B cell (primary cell): ENCODE measurements around the gene PLD5.

Experiments
- CTCF ChIP-seq: fragments of 200-600 bp; IDR thresholded peaks from one replicate; pipeline ENCODE4 v1.8.0; 2022; ENCODE audit warnings: antibody characterized with exemption, mild to moderate bottlenecking
- EZH2 ChIP-seq: IDR thresholded peaks from 2 replicates; pipeline ENCODE4 v1.6.1; 2012; ENCODE audit warnings: borderline replicate concordance, low read depth, mild to moderate bottlenecking, moderate library complexity, low read length; ENCODE audit not compliant: insufficient read depth, poor library complexity, severe bottlenecking

GRCh38 chr1:242349636-242350035 is 174.9 kb downstream of the PLD5 start:
- TF ChIP-seq CTCF (no peak), EZH2 (no peak)
